ENCODE measurements around the gene LRRC2.
"Not testable (repeated sequence)": the region's sequence is repeated elsewhere in the genome, so short reads cannot be mapped to it uniquely, and the experiment has no call there.

LRRC2 gene

GRCh38 chr3:46584598-46585467 lies 18.7 kb upstream of the LRRC2 start:
- H3K27ac ChIP-seq (ENCODE audit: insufficient read depth, low read depth, low read length, poor library complexity, severe bottlenecking): no peak overlapping the region
- H3K4me3 ChIP-seq (ENCODE audit: insufficient read depth, low read depth, low read length): no peak overlapping the region
- no peaks in the 10 kb centered on the region for H3K4me1 ChIP-seq (ENCODE audit: control insufficient read depth, insufficient read depth, low read length)
- no peaks in the 10 kb centered on the region for H3K36me3 ChIP-seq (ENCODE audit: control insufficient read depth, insufficient read depth, low read length)
- no peaks in the 10 kb centered on the region for H3K9me3 ChIP-seq (ENCODE audit: control insufficient read depth, low read length)
- peaks cover 13% of the 10 kb centered on the region for H3K27me3 ChIP-seq (ENCODE audit: control insufficient read depth, insufficient read depth, low read length, poor library complexity, severe bottlenecking)
- 92 to 99% methylated on average over 7 of the region's 7 CpGs for WGBS, 2 experiments

DNA sequence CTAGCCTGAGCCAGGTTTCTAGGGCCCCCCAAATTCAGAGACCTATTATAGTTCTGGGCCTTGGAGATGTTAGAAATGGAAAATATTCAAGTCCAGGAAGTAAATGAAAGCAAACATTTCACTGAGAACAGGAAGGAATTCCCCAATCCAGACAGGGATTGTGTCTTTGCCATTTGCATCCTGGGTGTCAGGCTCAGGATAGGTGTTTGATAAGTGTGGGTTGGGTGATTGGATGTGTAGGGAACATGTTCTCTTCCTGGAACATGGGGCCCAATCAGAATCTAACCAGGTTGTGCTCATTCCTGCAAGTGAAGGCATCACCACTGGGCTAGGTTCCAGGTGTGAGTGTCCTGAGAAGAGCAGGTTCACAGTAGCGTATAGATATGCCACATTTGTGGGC lies 14.6 kb upstream of the LRRC2 start:
- peaks cover 55% of the 10 kb centered on the region for H3K27me3 ChIP-seq (ENCODE audit: control insufficient read depth, insufficient read depth, low read length, poor library complexity, severe bottlenecking)
- no peak overlapping the region for H3K4me3 ChIP-seq (ENCODE audit: insufficient read depth, low read depth, low read length)
- WGBS, 2 experiments: 96 to 97% methylated on average over 1 of the region's 1 CpG
- H3K9me3 ChIP-seq (ENCODE audit: control insufficient read depth, low read length): no peaks in the 10 kb centered on the region
- peaks cover 3% of the 10 kb centered on the region for H3K4me1 ChIP-seq (ENCODE audit: control insufficient read depth, insufficient read depth, low read length)
- H3K36me3 ChIP-seq (ENCODE audit: control insufficient read depth, insufficient read depth, low read length): no peaks in the 10 kb centered on the region
- no peak overlapping the region for H3K27ac ChIP-seq (ENCODE audit: insufficient read depth, low read depth, low read length, poor library complexity, severe bottlenecking)

GRCh38 chr3:46579756-46580286 lies 13.7 kb upstream of the LRRC2 start:
- H3K27me3 ChIP-seq (ENCODE audit: control insufficient read depth, insufficient read depth, low read length, poor library complexity, severe bottlenecking): peaks cover 63% of the 10 kb centered on the region
- H3K9me3 ChIP-seq (ENCODE audit: control insufficient read depth, low read length): no peaks in the 10 kb centered on the region
- H3K36me3 ChIP-seq (ENCODE audit: control insufficient read depth, insufficient read depth, low read length): no peaks in the 10 kb centered on the region
- WGBS, 2 experiments: 46 to 48% methylated on average over 14 of the region's 14 CpGs
- no peak overlapping the region for H3K4me3 ChIP-seq (ENCODE audit: insufficient read depth, low read depth, low read length)
- no peak overlapping the region for H3K27ac ChIP-seq (ENCODE audit: insufficient read depth, low read depth, low read length, poor library complexity, severe bottlenecking)
- peaks cover 12% of the 10 kb centered on the region for H3K4me1 ChIP-seq (ENCODE audit: control insufficient read depth, insufficient read depth, low read length)

DNA sequence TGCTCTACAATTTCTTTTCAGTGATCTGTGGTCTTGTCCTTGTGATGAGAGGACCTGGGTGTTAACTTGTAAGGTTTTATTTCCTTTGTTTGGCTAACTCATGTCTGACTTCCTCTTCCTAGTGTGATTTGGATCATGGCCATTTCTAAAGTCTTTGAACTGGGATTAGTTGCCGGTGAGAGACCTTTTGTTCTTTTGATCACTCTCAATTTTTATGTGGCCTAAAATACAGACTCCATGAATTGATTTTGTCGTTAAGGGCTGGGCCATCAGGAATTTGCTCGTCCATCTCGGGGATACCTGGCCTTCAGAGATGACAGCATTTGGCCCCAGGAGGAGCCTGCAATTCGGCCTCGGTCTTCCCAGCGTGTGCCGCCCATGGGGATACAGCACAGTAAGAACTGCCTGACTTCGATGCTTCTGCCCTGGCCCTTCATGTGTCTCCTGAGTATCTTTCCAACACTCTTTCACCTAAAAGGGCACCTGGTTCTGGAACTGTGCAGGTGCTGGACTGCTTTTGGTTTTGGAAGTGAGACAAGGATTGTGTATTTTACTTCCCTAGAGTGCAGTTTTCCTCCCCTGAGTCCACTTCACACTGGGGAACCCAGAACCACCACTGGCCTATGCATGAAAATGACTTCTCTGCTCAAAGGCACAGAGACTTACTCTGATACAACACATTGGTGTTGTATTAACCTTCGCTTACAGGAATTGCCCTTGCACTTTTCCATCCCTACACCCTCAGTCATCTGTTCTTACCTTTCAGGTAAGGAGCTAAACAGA lies 13.1 kb upstream of the LRRC2 start:
- Histone ChIP-seq H3K36me3 (ENCODE audit: control insufficient read depth, insufficient read depth, low read length) (no peaks in the 10 kb centered on the region), H3K4me3 (ENCODE audit: insufficient read depth, low read depth, low read length) (no peak overlapping the region), H3K27me3 (ENCODE audit: control insufficient read depth, insufficient read depth, low read length, poor library complexity, severe bottlenecking) (peaks cover 68% of the 10 kb centered on the region), H3K9me3 (ENCODE audit: control insufficient read depth, low read length) (no peaks in the 10 kb centered on the region), H3K4me1 (ENCODE audit: control insufficient read depth, insufficient read depth, low read length) (peaks cover 18% of the 10 kb centered on the region), H3K27ac (ENCODE audit: insufficient read depth, low read depth, low read length, poor library complexity, severe bottlenecking) (no peak overlapping the region)
- WGBS, 2 experiments: 17 to 25% methylated on average over 10 of the region's 10 CpGs

DNA sequence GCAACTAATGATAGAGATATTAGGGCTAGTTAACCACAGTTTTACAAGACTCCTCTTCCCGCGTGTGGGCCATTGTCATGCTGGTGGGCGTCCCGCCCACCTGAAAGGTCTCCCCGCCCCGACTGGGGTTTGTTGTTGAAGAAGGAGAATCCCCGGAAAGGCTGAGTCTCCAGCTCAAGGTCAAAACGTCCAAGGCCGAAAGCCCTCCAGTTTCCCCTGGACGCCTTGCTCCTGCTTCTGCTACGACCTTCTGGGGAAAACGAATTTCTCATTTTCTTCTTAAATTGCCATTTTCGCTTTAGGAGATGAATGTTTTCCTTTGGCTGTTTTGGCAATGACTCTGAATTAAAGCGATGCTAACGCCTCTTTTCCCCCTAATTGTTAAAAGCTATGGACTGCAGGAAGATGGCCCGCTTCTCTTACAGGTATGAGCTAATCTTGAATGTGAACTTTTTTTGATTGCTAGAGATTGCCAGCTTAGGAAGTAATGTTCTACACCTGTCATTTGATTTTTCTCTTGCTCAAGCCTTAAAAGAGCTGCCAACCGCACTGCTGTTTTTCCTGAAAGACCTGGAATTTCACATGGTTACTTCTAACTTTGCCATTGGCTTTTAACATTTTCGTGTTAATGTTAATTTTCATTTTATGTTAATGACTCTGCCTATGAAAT lies 11.6 kb upstream of the LRRC2 start:
- not testable (repeated sequence) for H3K4me3 ChIP-seq (ENCODE audit: insufficient read depth, low read depth, low read length); H3K9me3 ChIP-seq (ENCODE audit: control insufficient read depth, low read length); H3K27ac ChIP-seq (ENCODE audit: insufficient read depth, low read depth, low read length, poor library complexity, severe bottlenecking); H3K36me3 ChIP-seq (ENCODE audit: control insufficient read depth, insufficient read depth, low read length)
- Histone ChIP-seq H3K4me1 (ENCODE audit: control insufficient read depth, insufficient read depth, low read length) (peaks cover 21% of the 10 kb centered on the region), H3K27me3 (ENCODE audit: control insufficient read depth, insufficient read depth, low read length, poor library complexity, severe bottlenecking) (peaks cover 71% of the 10 kb centered on the region)
- WGBS, 2 experiments: 3 to 7% methylated on average over 7 to 13 of the region's 18 CpGs

DNA sequence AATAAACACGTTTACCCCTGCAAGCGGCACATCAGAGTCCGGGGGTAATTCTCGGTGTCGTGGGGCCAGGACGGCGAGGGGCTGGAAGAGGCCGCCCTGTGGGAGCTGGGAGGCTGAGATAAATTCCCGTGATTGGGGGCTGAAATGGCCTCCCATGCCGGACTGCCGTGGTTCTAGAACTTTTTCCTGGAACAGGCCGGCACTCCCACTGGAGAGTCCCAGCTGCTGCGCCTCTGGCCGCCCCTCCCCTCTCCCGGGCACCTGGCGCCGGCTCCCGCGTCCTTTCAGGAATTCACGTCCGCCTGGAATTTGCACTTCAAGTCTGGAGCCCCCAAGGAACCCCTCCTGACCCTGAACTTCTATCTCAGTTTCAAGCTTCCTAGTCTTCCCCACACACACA lies 10.8 kb upstream of the LRRC2 start:
- Histone ChIP-seq H3K27me3 (ENCODE audit: control insufficient read depth, insufficient read depth, low read length, poor library complexity, severe bottlenecking) (peaks cover 71% of the 10 kb centered on the region), H3K36me3 (ENCODE audit: control insufficient read depth, insufficient read depth, low read length) (no peaks in the 10 kb centered on the region), H3K4me3 (ENCODE audit: insufficient read depth, low read depth, low read length) (no peak overlapping the region), H3K9me3 (ENCODE audit: control insufficient read depth, low read length) (no peaks in the 10 kb centered on the region), H3K4me1 (ENCODE audit: control insufficient read depth, insufficient read depth, low read length) (peaks cover 21% of the 10 kb centered on the region), H3K27ac (ENCODE audit: insufficient read depth, low read depth, low read length, poor library complexity, severe bottlenecking) (no peak overlapping the region)
- 8 to 9% methylated on average over 21 of the region's 21 CpGs for WGBS, 2 experiments

- Histone ChIP-seq H3K27me3 (ENCODE audit: control insufficient read depth, insufficient read depth, low read length, poor library complexity, severe bottlenecking) (peaks cover 71% of the 10 kb centered on the region), H3K4me1 (ENCODE audit: control insufficient read depth, insufficient read depth, low read length) (peaks cover 21% of the 10 kb centered on the region), H3K27ac (ENCODE audit: insufficient read depth, low read depth, low read length, poor library complexity, severe bottlenecking) (no peak overlapping the region), H3K4me3 (ENCODE audit: insufficient read depth, low read depth, low read length) (no peak overlapping the region), H3K9me3 (ENCODE audit: control insufficient read depth, low read length) (no peaks in the 10 kb centered on the region), H3K36me3 (ENCODE audit: control insufficient read depth, insufficient read depth, low read length) (no peaks in the 10 kb centered on the region)
- 35 to 47% methylated on average over 9 to 10 of the region's 10 CpGs for WGBS, 2 experiments
Observed at GRCh38 chr3:46576386-46576785, 10.3 kb upstream of the LRRC2 start.

- H3K4me1 ChIP-seq (ENCODE audit: control insufficient read depth, insufficient read depth, low read length): peaks cover 21% of the 10 kb centered on the region
- H3K4me3 ChIP-seq (ENCODE audit: insufficient read depth, low read depth, low read length): no peak overlapping the region
- H3K27ac ChIP-seq (ENCODE audit: insufficient read depth, low read depth, low read length, poor library complexity, severe bottlenecking): no peak overlapping the region
- H3K9me3 ChIP-seq (ENCODE audit: control insufficient read depth, low read length): no peaks in the 10 kb centered on the region
- no peaks in the 10 kb centered on the region for H3K36me3 ChIP-seq (ENCODE audit: control insufficient read depth, insufficient read depth, low read length)
- 15 to 19% methylated on average over 11 of the region's 11 CpGs for WGBS, 2 experiments
- peaks cover 67% of the 10 kb centered on the region for H3K27me3 ChIP-seq (ENCODE audit: control insufficient read depth, insufficient read depth, low read length, poor library complexity, severe bottlenecking)
Observed at GRCh38 chr3:46575577-46576222, 9.6 kb upstream of the LRRC2 start.

DNA sequence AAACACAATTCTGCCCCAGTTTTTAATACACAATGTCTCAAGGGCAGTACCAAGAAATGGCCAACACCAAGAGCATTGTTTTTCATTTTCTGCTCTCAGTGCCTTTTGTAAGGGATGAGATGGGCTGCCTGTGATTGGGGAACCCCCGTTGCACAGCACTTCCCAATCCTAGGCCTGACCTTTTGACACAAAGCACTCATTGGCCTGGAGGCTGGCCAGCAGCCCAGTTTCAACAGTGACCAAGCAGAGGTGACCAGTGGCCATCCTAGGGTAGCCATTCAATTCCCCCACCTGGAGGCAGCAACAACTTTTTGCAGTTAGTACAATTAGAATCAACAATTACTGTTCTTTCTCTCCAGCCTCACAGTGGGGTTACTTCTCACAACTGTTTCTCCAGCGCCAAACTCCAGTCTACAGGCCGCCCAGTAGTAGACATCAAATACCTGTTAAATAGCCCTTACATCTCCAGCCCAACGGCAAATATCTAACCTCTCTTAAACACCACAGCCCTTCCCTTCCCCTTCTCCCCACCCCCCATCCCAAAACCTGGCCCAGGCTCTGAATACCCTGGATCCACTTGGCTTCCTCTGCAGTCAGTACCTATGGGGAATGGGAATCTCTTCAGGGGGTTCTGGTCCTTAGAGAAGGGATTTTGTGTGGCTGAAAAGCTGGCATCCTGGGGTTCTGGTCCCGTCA lies 8.9 kb upstream of the LRRC2 start:
- Histone ChIP-seq H3K27ac (ENCODE audit: insufficient read depth, low read depth, low read length, poor library complexity, severe bottlenecking) (no peak overlapping the region), H3K36me3 (ENCODE audit: control insufficient read depth, insufficient read depth, low read length) (no peaks in the 10 kb centered on the region), H3K4me3 (ENCODE audit: insufficient read depth, low read depth, low read length) (no peak overlapping the region), H3K4me1 (ENCODE audit: control insufficient read depth, insufficient read depth, low read length) (peaks cover 21% of the 10 kb centered on the region), H3K9me3 (ENCODE audit: control insufficient read depth, low read length) (no peaks in the 10 kb centered on the region), H3K27me3 (ENCODE audit: control insufficient read depth, insufficient read depth, low read length, poor library complexity, severe bottlenecking) (peaks cover 60% of the 10 kb centered on the region)
- WGBS, 2 experiments: 6% methylated on average over 5 of the region's 5 CpGs
